Lung (tissue), 12 donors: Measurements from ENCODE around the gene DNHD1. TPM values are rescaled to one million over a fixed set of nuclear protein-coding genes. Genes with fewer than 3 reads are reported as not detected.

Experiments
- ATAC-seq: fragments of 200-7000 bp; cut with Tn5 transposase; one replicate; pipeline ENCODE4 v1.9.1; 2020; ENCODE audit warnings: moderate number of reproducible peaks; ENCODE audit not compliant: insufficient read depth, low FRiP score
- DNase-seq, 3 donors: peaks; one replicate each; pipeline ENCODE4 v3.0.0-alpha.2; 2013 to 2017
- H3K27ac ChIP-seq, 2 donors: one replicate each; pipeline ENCODE4 v1.5.1; 2013; ENCODE audit warnings: mild to moderate bottlenecking in 2 of 2, moderate library complexity in 2 of 2, control low read depth in 1 of 2, inconsistent platforms in 1 of 2, low read depth in 1 of 2, low read length in 1 of 2
- H3K27me3 ChIP-seq, 3 donors: one replicate each; pipeline ENCODE4 v1.5.1; 2013; ENCODE audit warnings: low read length in 2 of 3; ENCODE audit not compliant: control insufficient read depth in 3 of 3, insufficient read depth in 3 of 3
- H3K36me3 ChIP-seq, 4 donors: one replicate each; pipeline ENCODE4 v1.5.1; 2013; ENCODE audit warnings: low read length in 4 of 4, mild to moderate bottlenecking in 1 of 4, moderate library complexity in 1 of 4; ENCODE audit not compliant: control insufficient read depth in 4 of 4, insufficient read depth in 4 of 4
- H3K4me1 ChIP-seq, 5 donors: one replicate each; pipeline ENCODE4 v1.5.1; 2013; ENCODE audit warnings: low read length in 5 of 5, mild to moderate bottlenecking in 2 of 5, moderate library complexity in 1 of 5; ENCODE audit not compliant: control insufficient read depth in 5 of 5, insufficient read depth in 5 of 5
- H3K4me3 ChIP-seq: one replicate; pipeline ENCODE4 v1.5.1; 2013; ENCODE audit warnings: mild to moderate bottlenecking, control low read depth, moderate library complexity
- H3K9ac ChIP-seq, 2 donors: one replicate each; pipeline ENCODE4 v1.5.1; 2013; ENCODE audit warnings: low read length in 2 of 2, control low read depth in 1 of 2; ENCODE audit not compliant: insufficient read depth in 1 of 2
- H3K9me3 ChIP-seq, 4 donors: one replicate each; pipeline ENCODE4 v1.5.1; 2013; ENCODE audit warnings: low read length in 3 of 4, mild to moderate bottlenecking in 1 of 4, moderate library complexity in 1 of 4; ENCODE audit not compliant: control insufficient read depth in 4 of 4, insufficient read depth in 3 of 4
- WGBS, 2 donors: extraction: QIAGEN DNeasy Blood & Tissue Kit; methylation state at CpG; one replicate each; pipeline ENCODE4 v1.1.7; 2013; 5-methylcytosine and 5-hydroxymethylcytosine counted together
- polyA plus RNA-seq, 2 donors: library from polyadenylated mRNA; stranded (reverse); fragments of 200-250 nt; gene quantifications; one replicate each; pipeline ENCODE4 v1.2.1, GENCODE V29; 2013
- total RNA-seq, 2 donors: library from RNA; depleted of rRNA in 1 of 2; stranded (reverse); fragments of >200 nt in 1 of 2; gene quantifications; one replicate each; pipeline ENCODE4 v1.2.1, GENCODE V29; 2014 to 2021
- TF ChIP-seq, protein P1 (sequence below): IDR thresholded peaks from 2 replicates; pipeline ENCODE4 v1.5.1; 2012; ENCODE audit warnings: mild to moderate bottlenecking; ENCODE audit errors: control extremely low read depth, extremely low read depth
- donor health status: control.
- donor health status: control.
- donor health status: Bipolar disorder and iron deficiency.
- donor health status: healthy.
- donor health status: DM: yes; HTN: yes; CAD: no.

The DNHD1 gene
- total and polyA plus RNA-seq, 4 donors = 4.5 to 15.6 (median 12.0) TPM

DNA sequence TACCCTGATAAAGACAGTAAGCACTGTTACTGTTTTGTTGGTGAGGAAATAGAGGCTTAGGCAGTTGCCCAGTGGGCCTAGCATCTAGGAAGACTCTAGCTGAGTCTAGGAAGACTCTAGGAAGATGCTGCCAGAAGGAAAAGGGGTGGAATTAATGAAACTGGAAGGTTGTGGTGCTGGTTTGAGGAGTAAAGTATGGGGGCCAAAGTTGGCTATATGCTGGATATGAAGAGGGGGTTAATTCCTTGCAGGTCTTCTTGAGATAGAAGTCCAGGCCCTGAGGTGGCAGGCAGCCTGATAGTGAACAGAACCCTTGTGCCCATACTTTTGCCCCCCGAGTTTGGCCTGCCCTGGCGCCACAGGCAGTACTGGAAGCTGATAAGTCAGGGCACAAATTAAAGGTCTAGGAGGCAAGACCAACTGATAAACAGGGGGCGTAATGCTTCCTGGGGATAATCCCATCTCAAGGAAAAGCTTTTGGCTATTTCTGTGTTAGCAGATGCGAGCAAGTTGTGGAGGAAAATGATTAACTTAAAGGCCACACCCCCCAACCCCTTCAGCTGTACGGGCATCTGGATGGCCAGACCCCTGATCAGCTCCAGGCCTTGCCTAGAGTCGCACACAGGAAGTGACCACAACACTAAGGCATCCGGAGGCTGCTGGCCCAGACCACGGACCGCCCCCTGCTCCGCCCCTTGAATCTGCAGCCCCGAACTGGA, 109.5 kb downstream of the DNHD1 start:
- ATAC-seq (peak; percentile 50), DNase-seq (peak; percentile 97 to 98 (median 97))
- Histone ChIP-seq H3K4me1 (peaks cover 14 to 55% (median 26%) of the 10 kb centered on the region in 5 donors), H3K9me3 (no peaks in the 10 kb centered on the region), H3K27ac (peak overlapping the region; percentile 88 to 89), H3K9ac (peak overlapping the region; percentile 31 to 90), H3K27me3 (no peaks in the 10 kb centered on the region), H3K4me3 (no peak overlapping the region), H3K36me3 (peaks cover 14 to 35% (median 29%) of the 10 kb centered on the region in 4 donors)
- TF ChIP-seq, protein P1, sequence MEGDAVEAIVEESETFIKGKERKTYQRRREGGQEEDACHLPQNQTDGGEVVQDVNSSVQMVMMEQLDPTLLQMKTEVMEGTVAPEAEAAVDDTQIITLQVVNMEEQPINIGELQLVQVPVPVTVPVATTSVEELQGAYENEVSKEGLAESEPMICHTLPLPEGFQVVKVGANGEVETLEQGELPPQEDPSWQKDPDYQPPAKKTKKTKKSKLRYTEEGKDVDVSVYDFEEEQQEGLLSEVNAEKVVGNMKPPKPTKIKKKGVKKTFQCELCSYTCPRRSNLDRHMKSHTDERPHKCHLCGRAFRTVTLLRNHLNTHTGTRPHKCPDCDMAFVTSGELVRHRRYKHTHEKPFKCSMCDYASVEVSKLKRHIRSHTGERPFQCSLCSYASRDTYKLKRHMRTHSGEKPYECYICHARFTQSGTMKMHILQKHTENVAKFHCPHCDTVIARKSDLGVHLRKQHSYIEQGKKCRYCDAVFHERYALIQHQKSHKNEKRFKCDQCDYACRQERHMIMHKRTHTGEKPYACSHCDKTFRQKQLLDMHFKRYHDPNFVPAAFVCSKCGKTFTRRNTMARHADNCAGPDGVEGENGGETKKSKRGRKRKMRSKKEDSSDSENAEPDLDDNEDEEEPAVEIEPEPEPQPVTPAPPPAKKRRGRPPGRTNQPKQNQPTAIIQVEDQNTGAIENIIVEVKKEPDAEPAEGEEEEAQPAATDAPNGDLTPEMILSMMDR = no peak
- 12 to 15% methylated on average over 11 of the region's 11 CpGs for WGBS, 2 donors

DNA sequence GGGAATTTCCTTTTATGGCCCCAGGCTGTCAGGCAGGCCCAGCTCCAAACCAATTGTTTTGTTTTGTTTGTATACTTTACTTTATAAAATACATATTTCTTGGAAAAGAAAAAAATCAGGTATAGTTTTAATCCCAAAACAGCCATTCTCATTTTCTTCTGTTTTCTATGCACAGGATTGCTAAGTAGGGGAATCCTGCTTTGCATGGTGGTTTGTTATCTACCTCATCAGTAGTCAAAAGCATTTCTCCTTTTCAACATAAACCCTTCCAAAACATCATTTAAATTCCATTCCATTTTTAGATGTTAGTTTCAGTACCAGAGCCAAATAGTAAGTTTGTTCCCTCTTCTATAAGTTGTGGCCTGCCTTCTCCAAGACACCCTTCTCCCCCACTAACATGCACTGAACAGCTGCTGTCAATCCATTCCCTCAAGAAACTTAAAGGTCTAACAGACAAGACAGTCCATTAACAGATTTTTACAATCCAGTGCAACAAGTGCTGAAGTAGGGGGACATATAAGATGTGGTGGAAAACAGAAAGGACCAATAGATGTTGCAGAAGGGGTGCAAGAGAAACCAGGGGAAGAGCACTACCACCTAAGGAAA, 110.2 kb downstream of the DNHD1 start:
- Histone ChIP-seq H3K9me3 (no peaks in the 10 kb centered on the region), H3K27ac (peak overlapping the region; percentile 39 to 71), H3K27me3 (no peaks in the 10 kb centered on the region), H3K36me3 (peaks cover 14 to 35% (median 28%) of the 10 kb centered on the region in 4 donors), H3K4me1 (peaks cover 10 to 49% (median 26%) of the 10 kb centered on the region in 5 donors), H3K4me3 (no peak overlapping the region), H3K9ac (peak overlapping the region in 1 of 2 donors; percentile 73)
- ATAC-seq (no peak), DNase-seq (peak in 1 of 3 donors; percentile 54)
- TF ChIP-seq, protein P1 = no peak

DNA sequence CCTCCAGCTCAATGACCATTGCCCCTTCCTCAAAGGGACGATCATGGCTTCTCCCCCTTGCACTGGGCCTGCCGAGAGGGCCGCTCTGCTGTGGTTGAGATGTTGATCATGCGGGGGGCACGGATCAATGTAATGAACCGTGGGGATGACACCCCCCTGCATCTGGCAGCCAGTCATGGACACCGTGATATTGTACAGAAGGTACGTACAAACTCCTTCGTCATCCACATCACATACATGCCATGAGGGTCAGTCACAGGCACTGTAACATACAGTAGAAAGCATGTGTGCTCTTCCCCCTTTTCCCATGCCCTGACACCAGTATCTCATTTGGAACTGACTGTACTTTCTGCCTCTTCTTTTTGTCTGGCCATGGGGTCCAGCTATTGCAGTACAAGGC, 110.9 kb downstream of the DNHD1 start:
- peaks cover 5 to 50% (median 29%) of the 10 kb centered on the region in 5 donors for H3K4me1 ChIP-seq
- no peak for ATAC-seq

More for the DNA sequence above, 110.9 kb downstream of the DNHD1 start:
- Histone ChIP-seq H3K27me3 (no peaks in the 10 kb centered on the region), H3K9me3 (no peaks in the 10 kb centered on the region), H3K9ac (peak overlapping the region in 1 of 2 donors; percentile 73), H3K36me3 (peaks cover 14 to 35% (median 28%) of the 10 kb centered on the region in 4 donors), H3K27ac (peak overlapping the region; percentile 62 to 71), H3K4me3 (no peak overlapping the region)
- WGBS, 2 donors = 93 to 96% methylated on average over 9 of the region's 9 CpGs
- no peak for DNase-seq
- TF ChIP-seq, protein P1 = no peak
